Sigmoid colon (tissue), 7 donors: ENCODE results near the gene CTIF. TPM values are rescaled to one million over a fixed set of nuclear protein-coding genes. Genes with fewer than 3 reads are reported as not detected.

ENCODE experiments used
- DNase-seq: peaks from one replicate; pipeline ENCODE4 v3.0.0-alpha.2; 2019
- H3K27ac ChIP-seq, 4 donors: fragments of 200-600 bp; sonication (generic); one replicate each; pipeline ENCODE4 v1.5.1; 2016 to 2019; ENCODE audit warnings: mild to moderate bottlenecking in 1 of 4
- H3K27me3 ChIP-seq, 3 donors: fragments of 200-600 bp; sonication (generic); one replicate each; pipeline ENCODE4 v1.5.1; 2019; ENCODE audit warnings: mild to moderate bottlenecking in 1 of 3
- H3K36me3 ChIP-seq, 4 donors: fragments of 200-600 bp; sonication (generic); one replicate each; pipeline ENCODE4 v1.5.1; 2016 to 2019
- H3K4me1 ChIP-seq, 4 donors: fragments of 200-600 bp; sonication (generic); one replicate each; pipeline ENCODE4 v1.5.1; 2017 to 2019
- H3K4me3 ChIP-seq, 4 donors: fragments of 200-600 bp; sonication (generic); one replicate each; pipeline ENCODE4 v1.5.1; 2017 to 2019; ENCODE audit warnings: mild to moderate bottlenecking in 2 of 4, moderate library complexity in 1 of 4
- H3K9me3 ChIP-seq, 4 donors: fragments of 200-600 bp in 3 of 4; sonication (generic) in 3 of 4; one replicate each; pipeline versions ENCODE4 v1.5.1 to v1.6.1; 2013 to 2019
- CTCF ChIP-seq, 4 experiments: fragments of 450-650 bp in 3 of 4; fragments of 200-600 bp in 1 of 4; IDR thresholded peaks; one replicate each; pipeline ENCODE4 v1.5.1; 2016 to 2019; ENCODE audit warnings: antibody characterized with exemption in 4 of 4, mild to moderate bottlenecking in 3 of 4, moderate library complexity in 2 of 4
- EP300 ChIP-seq, 4 donors: sonication (generic); formaldehyde crosslinking; IDR thresholded peaks; one replicate each; pipeline ENCODE4 v1.6.1; 2017; ENCODE audit warnings: antibody characterized with exemption in 4 of 4
- POLR2A ChIP-seq, 2 donors: fragments of 450-650 bp; IDR thresholded peaks; one replicate each; pipeline ENCODE4 v1.6.1; 2016; ENCODE audit warnings: antibody characterized with exemption in 2 of 2, mild to moderate bottlenecking in 2 of 2, moderate library complexity in 2 of 2
- POLR2AphosphoS5 ChIP-seq, 4 donors: sonication (generic); formaldehyde crosslinking; IDR thresholded peaks; one replicate each; pipeline ENCODE4 v1.6.1; 2017; ENCODE audit warnings: antibody characterized with exemption in 4 of 4
- WGBS, 2 donors: extraction: QIAGEN DNeasy Blood & Tissue Kit; methylation state at CpG; one replicate each; pipeline ENCODE4 v1.1.7; 2013; 5-methylcytosine and 5-hydroxymethylcytosine counted together
- intact Hi-C: fragments of 100-400 bp; cut with DNase I; formaldehyde crosslinking; loops from one replicate; pipeline ENCODE4 v1.15.1; 2023
- polyA plus RNA-seq, 3 donors: library from polyadenylated mRNA; stranded (reverse); fragments of 200-250 nt; gene quantifications; one replicate each; pipeline ENCODE4 v1.2.3, GENCODE V29; 2013
- total RNA-seq, 4 donors: library from RNA; depleted of rRNA; stranded (reverse); fragments of >200 nt; gene quantifications; one replicate each; pipeline ENCODE4 v1.1.0, GENCODE V29; 2016
- donor health status: healthy with polysubstance abuse.
- donor health status: Bipolar disorder and iron deficiency.
- donor health status: healthy.

The CTIF gene
- total and polyA plus RNA-seq, 7 donors: 3.6 to 65.9 (median 22.5) TPM

GRCh38 chr18:48637081-48637990 lies 98.5 kb downstream of the CTIF start:
- whole genome bisulfite sequencing, 2 donors: 91 to 92% methylated on average over 20 of the region's 20 CpGs
- Histone ChIP-seq H3K4me1 (peaks cover 0 to 5% (median 0%) of the 10 kb centered on the region in 4 donors), H3K36me3 (peaks cover 0 to 19% (median 0%) of the 10 kb centered on the region in 4 donors), H3K4me3 (no peak overlapping the region), H3K27ac (no peak overlapping the region), H3K27me3 (no peaks in the 10 kb centered on the region), H3K9me3 (no peaks in the 10 kb centered on the region)
- intact Hi-C loops: no loop called here
- DNase-seq: no peak
- no peak for TF ChIP-seq EP300 (IDR thresholded peaks at IDR 0.05)
- no peak for TF ChIP-seq POLR2AphosphoS5 (IDR thresholded peaks at IDR 0.05)
- TF ChIP-seq POLR2A (IDR thresholded peaks at IDR 0.05): no peak
- no peak for TF ChIP-seq CTCF (IDR thresholded peaks at IDR 0.05)

GRCh38 chr18:48638451-48638850 lies 99.6 kb downstream of the CTIF start:
- intact Hi-C loops: no loop called here
- peaks cover 0 to 5% (median 0%) of the 10 kb centered on the region in 4 donors for H3K4me1 ChIP-seq
- DNase-seq: no peak
- TF ChIP-seq EP300 (IDR thresholded peaks at IDR 0.05): no peak
- TF ChIP-seq POLR2A (IDR thresholded peaks at IDR 0.05): no peak
- no peak for TF ChIP-seq CTCF (IDR thresholded peaks at IDR 0.05)
- no peak for TF ChIP-seq POLR2AphosphoS5 (IDR thresholded peaks at IDR 0.05)
- 89 to 96% methylated on average over 8 of the region's 8 CpGs for WGBS, 2 donors
- no peak overlapping the region for H3K27ac ChIP-seq
- H3K27me3 ChIP-seq: no peaks in the 10 kb centered on the region
- peaks cover 0 to 18% (median 0%) of the 10 kb centered on the region in 4 donors for H3K36me3 ChIP-seq
- H3K4me3 ChIP-seq: no peak overlapping the region
- H3K9me3 ChIP-seq: no peaks in the 10 kb centered on the region

GRCh38 chr18:48638896-48639771 lies 100.3 kb downstream of the CTIF start:
- no peak for DNase-seq
- no peaks in the 10 kb centered on the region for H3K9me3 ChIP-seq
- peaks cover 0 to 18% (median 0%) of the 10 kb centered on the region in 4 donors for H3K36me3 ChIP-seq
- 86 to 88% methylated on average over 17 of the region's 17 CpGs for WGBS, 2 donors
- H3K27ac ChIP-seq: no peak overlapping the region
- intact Hi-C loops: no loop called here
- H3K4me3 ChIP-seq: no peak overlapping the region
- peaks cover 0 to 5% (median 2%) of the 10 kb centered on the region in 4 donors for H3K4me1 ChIP-seq
- TF ChIP-seq POLR2AphosphoS5 (IDR thresholded peaks at IDR 0.05) (no peak), EP300 (IDR thresholded peaks at IDR 0.05) (no peak), CTCF (IDR thresholded peaks at IDR 0.05) (no peak), POLR2A (IDR thresholded peaks at IDR 0.05) (no peak)
- no peaks in the 10 kb centered on the region for H3K27me3 ChIP-seq

- WGBS, 2 donors: 87 to 88% methylated on average over 14 of the region's 14 CpGs
- no peak for DNase-seq
Measured at GRCh38 chr18:48639772-48640432, 101.1 kb downstream of the CTIF start.

More at GRCh38 chr18:48639772-48640432, 101.1 kb downstream of the CTIF start:
- H3K4me1 ChIP-seq: peaks cover 0 to 5% (median 2%) of the 10 kb centered on the region in 4 donors
- H3K27me3 ChIP-seq: no peaks in the 10 kb centered on the region
- H3K9me3 ChIP-seq: no peaks in the 10 kb centered on the region
- intact Hi-C loops: no loop called here
- TF ChIP-seq POLR2AphosphoS5 (IDR thresholded peaks at IDR 0.05) (no peak), POLR2A (IDR thresholded peaks at IDR 0.05) (no peak), CTCF (IDR thresholded peaks at IDR 0.05) (no peak), EP300 (IDR thresholded peaks at IDR 0.05) (no peak)
- H3K4me3 ChIP-seq: no peak overlapping the region
- H3K27ac ChIP-seq: no peak overlapping the region
- H3K36me3 ChIP-seq: peaks cover 0 to 18% (median 0%) of the 10 kb centered on the region in 4 donors
